Right kidney (tissue), 1 donor: ENCODE data around the gene EFTUD2.

ENCODE experiments used
- DNase-seq: peaks from one replicate; pipeline ENCODE4 v3.0.0-alpha.2; 2016

Gene EFTUD2

DNA sequence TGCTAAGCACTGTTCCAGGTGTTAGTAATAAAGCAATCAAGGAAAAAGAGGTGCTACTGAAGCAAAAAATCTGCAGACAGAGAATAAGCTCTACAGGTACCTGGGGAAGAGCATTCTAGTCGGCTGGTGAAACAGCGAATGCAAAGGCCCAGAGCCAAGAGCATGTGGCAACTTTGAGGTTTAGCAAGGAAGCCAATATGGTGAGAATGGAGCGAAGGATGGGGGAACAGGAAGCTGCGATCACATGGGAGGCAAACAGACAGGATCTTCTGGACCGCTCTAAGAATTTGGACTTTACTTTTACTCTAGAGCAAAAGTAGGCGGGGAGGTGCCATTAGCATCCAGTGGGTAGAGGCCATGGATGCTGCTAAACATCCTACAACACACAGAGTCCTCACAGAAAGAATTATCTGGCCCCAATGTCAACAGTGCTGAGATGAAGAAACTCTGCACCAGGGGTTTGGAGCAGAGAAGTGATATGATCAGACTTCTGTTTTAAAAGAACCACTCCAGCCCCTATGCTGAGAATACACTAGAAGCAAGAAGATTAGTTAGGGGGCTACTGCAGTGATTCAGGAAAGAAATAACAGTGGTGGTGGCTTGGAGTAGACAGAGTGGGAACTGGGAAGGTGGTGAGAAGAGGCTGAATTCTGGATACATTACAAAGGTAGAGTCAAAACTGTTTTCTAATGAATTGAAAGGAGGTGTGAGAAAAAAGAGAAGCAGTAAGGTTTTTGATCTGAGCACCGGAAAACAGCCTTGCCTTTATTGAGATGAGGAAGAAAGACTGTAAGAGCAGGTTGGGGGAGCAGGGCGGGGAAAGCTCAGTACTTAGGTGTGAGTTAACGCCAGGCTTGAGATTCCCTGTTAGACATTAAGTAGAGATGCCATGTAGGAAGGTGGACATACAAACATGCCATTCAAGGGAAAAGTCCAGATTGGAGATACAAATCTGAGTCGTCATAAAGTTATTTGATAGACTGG lies 11.0 kb downstream of the EFTUD2 start:
- DNase-seq: no peak

GRCh38 chr17:44887016-44887415 lies 12.2 kb downstream of the EFTUD2 start:
- no peak for DNase-seq

- no peak for DNase-seq
These were observed 14.3 kb downstream of the EFTUD2 start for GRCh38 chr17:44884941-44885340.

- no peak for DNase-seq
These were observed 18.1 kb downstream of the EFTUD2 start for GRCh38 chr17:44881145-44881544.

DNA sequence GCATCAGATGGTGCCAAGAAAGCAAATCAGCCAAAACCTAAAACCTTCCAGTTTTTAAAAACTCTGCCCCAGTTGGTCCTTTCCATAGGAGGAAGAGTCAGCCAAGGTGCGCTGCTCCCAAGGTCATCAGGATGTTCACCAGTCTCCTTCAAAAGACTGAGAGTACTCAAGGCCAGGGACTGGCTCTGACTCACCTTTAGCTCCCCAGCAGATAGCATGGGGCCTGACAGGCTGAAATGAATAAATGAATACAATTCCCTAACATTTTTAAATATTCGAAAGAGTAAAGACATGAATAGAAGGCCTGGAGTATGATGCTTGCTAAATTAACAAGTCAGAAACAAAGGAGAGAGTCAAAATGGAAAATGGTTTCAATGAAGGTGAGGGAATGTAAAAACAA lies 19.2 kb downstream of the EFTUD2 start:
- no peak for DNase-seq

GRCh38 chr17:44879376-44879775 lies 19.9 kb downstream of the EFTUD2 start:
- DNase-seq: no peak

GRCh38 chr17:44878627-44879221 lies 20.5 kb downstream of the EFTUD2 start:
- no peak for DNase-seq

DNA sequence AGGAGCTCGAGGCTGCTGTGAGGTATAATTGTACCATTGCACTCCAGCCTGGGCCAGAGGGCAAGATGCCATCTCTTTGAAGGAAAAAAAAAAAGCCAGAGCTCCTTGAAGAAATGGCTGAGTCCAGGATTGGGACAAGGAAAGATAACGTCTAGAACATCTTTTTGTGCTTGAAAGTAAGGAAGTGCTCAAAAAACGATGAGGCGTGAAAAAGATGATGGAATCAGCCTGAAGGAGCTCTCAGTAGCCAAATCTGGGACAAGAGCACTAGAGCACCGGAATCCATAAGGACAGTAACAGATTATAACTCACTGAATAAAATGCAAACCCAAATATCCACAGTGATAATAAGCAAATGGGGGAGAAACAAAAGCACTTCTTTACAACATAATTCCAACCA lies 22.1 kb downstream of the EFTUD2 start:
- no peak for DNase-seq

GRCh38 chr17:44875761-44876160 lies 23.5 kb downstream of the EFTUD2 start:
- DNase-seq: no peak

- DNase-seq: no peak
These were observed 27.0 kb downstream of the EFTUD2 start for GRCh38 chr17:44872131-44872768.

DNA sequence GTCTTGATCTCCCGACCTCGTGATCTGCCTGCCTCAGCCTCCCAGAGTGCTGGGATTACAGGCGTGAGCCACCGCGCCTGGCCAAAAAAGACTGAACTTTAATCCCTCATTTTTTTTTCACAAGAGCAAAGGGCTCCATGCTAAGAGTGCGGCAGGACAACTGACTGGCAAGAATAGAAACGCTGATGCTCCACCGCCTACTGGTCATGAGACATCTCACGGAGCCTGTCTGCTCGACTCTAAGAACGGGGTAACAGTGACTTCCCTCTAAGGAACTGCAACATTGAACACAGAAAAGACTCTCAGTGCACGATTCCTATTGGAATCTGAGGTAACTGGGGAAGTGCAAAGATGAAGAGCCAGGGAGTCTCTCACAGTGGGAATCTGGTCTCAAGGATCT lies 27.7 kb downstream of the EFTUD2 start:
- DNase-seq: no peak

DNA sequence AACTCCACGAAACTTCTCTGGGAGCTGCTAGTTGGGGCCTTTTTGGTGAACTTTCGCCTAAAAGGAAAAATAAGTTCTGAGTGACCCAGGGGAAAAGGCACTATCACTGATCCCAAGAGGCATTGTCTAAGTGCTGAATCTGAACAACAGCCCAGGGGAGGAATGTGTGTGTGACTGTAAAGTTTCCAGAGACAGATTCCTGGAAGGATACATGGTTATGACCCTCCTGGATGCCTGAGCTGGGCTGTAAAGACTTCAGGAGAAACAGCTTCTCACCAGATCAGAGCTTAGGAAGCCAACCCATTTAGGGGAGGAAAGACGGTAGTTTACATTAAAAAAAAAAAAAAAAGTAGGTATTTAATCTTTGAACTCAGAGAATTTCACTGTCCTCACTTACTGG lies 31.4 kb downstream of the EFTUD2 start:
- DNase-seq: no peak

DNA sequence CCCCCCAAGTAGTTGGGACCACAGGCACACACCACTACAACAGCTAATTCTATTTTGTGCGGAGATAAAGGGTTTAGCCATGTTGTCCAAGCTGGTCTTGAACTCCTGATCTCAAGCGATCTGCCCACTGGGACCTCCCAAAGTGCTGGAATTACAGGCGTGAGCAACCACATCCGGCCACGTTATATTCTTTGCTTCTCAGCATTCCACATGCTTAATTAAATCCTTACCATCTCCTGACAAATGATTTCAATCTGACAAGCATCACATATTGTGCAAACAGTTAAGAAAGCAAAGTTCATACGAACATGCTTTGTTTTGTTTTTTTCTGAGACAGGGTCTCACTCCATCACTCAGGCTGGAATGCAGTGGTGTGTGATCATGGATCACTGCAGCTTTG lies 33.3 kb downstream of the EFTUD2 start:
- DNase-seq: no peak

GRCh38 chr17:44865231-44865660 lies 34.0 kb downstream of the EFTUD2 start:
- peak; percentile 44 for DNase-seq

GRCh38 chr17:44864831-44865230 lies 34.4 kb downstream of the EFTUD2 start:
- DNase-seq: no peak

DNA sequence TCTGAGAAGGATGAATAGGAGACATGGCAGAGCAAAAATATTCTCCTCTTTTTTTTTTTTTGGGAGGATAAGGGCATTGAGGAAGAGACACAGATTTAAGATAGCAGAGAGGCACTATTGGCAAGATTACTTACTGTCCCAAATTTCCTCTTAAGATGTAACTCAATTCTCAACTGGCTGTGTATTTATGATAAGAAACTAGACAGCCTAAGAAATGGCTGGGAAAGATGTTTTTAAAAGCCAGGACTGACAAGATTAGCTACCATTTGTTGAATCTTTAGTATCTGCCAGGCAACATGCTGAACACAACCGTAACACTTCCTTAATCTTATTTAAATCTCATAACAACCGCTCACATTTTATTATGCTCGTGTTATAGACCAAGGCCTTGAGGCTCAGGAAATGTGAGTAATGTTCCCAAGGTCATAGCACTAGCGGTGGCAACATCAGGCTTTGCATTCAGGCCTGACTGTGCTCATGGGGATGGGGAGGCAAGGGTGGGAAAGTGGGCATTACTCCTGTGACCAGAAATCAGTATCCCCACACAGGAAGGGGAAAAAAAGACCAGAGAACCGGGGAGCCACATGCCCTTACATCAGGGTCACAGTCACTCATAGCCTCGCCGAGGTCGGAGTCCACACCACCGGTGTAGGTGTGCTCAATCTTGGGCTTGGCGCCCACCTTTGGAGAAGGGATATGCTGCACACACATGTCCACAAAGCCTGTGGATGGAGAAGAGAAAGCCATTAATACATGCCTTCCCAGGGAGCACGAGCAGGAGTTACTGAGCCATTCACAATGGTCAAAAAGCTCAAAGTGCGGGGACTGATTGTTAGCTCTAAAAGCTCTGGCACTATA lies 36.0 kb downstream of the EFTUD2 start:
- no peak for DNase-seq

DNA sequence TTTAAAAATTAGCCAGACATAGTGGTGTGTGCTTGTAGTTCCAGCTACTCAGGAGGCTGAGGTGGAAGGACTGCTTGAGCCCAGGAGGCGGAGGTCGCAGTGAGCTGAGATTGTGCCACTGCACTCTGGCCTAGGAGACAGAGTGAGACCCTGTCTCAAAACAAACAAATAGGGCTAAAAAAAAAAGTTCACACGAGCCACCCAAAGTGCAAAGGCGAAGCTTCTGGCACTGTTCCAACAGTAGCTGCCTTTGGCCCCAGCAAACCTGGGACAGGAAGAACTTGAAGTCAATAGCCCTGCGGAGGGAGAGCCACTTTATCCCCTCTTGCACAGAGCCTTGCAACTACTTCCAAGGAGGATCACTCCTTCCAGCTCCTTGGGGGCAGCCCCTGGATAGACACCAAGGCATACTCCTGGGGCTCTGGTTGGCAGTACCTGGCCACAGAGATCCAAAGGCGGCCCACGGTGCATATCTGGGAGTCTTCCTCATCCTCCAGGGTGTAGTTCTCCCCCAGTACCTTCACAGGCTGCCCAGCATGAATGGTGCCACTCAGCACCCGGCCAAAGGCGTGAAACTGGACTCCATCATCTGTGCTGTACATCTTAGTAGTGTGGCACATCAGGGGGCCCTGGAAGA lies 36.8 kb downstream of the EFTUD2 start:
- DNase-seq: no peak

- DNase-seq: no peak
These were observed 39.5 kb downstream of the EFTUD2 start for GRCh38 chr17:44859701-44860100.

DNA sequence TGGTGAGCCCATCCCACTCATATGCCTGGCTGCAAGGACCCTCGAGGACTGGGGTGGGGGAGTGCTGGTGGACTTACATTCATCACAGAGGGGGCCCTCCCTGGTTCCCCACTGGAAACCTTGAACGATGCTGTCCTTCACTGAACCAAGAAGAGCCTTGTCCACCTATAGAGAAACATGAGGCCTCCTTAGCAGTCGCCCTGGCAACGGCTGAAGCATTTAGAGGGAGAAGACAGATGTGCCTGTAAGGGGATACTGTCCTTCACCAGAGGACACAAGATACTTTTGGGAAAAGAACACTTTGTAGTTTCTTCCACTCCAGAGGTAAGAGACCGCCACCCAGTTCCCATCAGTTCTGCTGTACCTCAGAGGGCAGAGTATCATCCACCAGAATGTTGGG lies 45.1 kb downstream of the EFTUD2 start:
- no peak for DNase-seq

DNA sequence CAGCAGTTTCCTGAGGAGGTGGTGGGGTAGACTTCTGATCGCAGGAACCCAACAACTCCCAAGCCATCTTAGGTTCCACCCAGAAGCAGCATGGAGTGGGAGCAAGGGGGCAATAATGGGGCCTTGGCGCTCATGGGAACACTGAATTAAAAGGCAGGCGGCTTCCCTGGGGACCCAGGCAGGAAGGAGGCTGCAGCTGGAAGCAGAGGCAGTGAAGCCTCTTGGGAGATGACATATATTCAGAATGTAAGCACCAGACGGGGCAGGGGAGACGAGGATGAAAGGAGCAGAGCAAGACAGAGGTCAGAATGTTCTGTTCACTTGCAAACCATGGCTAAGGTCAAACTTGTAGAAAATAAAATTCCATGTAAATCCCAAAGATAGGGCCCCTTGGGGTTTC lies 48.6 kb downstream of the EFTUD2 start:
- DNase-seq: no peak

DNA sequence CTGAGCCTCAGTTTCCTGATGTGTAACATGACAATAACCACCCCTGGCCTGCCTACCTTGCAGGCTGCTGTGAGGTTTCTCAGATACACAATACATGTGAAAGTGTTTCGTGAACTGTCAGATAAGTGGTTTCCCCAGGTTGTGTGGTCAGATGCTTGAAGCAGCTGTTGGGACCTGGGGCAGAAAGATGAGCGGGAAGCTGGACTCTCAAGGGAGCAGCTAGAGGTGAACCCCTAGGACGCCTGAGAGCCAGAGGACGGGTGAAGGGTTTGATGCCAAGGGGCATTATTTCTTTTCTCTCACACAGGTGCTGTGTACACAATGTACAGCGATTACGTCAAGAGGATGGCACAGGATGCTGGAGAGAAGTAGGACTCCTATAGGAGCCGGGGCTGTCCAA lies 49.2 kb downstream of the EFTUD2 start:
- DNase-seq: no peak

- DNase-seq: no peak
These were observed 50.2 kb downstream of the EFTUD2 start for GRCh38 chr17:44848961-44849489.
